Measurements from ENCODE around the gene RMC1. TPM values are rescaled to one million over a fixed set of nuclear protein-coding genes. Genes with fewer than 3 reads are reported as not detected.

Gene RMC1
- total and polyA plus RNA-seq, 12 donors, result 10.2 to 61.7 (median 24.4) TPM

GRCh38 chr18:23568281-23569138, 65.2 kb downstream of the RMC1 start:
- H3K4me3 ChIP-seq, result no peak overlapping the region
- H3K36me3 ChIP-seq (replicated peaks in 1 of 2), result peaks cover 0 to 58% of the 10 kb centered on the region in 2 donors
- 73 to 87% (median 79%) methylated on average over 7 of the region's 7 CpGs for WGBS, 4 donors
- TF ChIP-seq CTCF (IDR thresholded peaks at IDR 0.05), result no peak
- TF ChIP-seq POLR2A (IDR thresholded peaks at IDR 0.05), result no peak
- intact Hi-C loops (cut with DNase I), result no loop called here
- DNase-seq, result no peak
- no peaks in the 10 kb centered on the region for H3K9me3 ChIP-seq (replicated peaks in 1 of 3)
- peak overlapping the region in 1 of 5 donors; percentile 21 for H3K27ac ChIP-seq
- H3K27me3 ChIP-seq, result no peaks in the 10 kb centered on the region
- peaks cover 13 to 27% of the 10 kb centered on the region in 2 donors for H3K4me1 ChIP-seq (replicated peaks in 1 of 2)

- no peaks in the 10 kb centered on the region for H3K27me3 ChIP-seq
- 95 to 99% (median 97%) methylated on average over 5 of the region's 5 CpGs for WGBS, 4 donors
- intact Hi-C loops (cut with DNase I), result no loop called here
- H3K4me1 ChIP-seq (replicated peaks in 1 of 2), result peaks cover 22 to 37% of the 10 kb centered on the region in 2 donors
- H3K4me3 ChIP-seq, result no peak overlapping the region
- no peak for DNase-seq
- TF ChIP-seq CTCF (IDR thresholded peaks at IDR 0.05) (no peak), POLR2A (IDR thresholded peaks at IDR 0.05) (no peak)
- H3K9me3 ChIP-seq (replicated peaks in 1 of 3), result no peaks in the 10 kb centered on the region
- H3K27ac ChIP-seq, result no peak overlapping the region
- H3K36me3 ChIP-seq (replicated peaks in 1 of 2), result peaks cover 0 to 57% of the 10 kb centered on the region in 2 donors
Measured at GRCh38 chr18:23569299-23570063, 66.2 kb downstream of the RMC1 start.

- Histone ChIP-seq H3K4me1 (replicated peaks in 1 of 2) (peaks cover 29 to 46% of the 10 kb centered on the region in 2 donors), H3K27ac (peak overlapping the region in 1 of 5 donors; percentile 1), H3K4me3 (no peak overlapping the region), H3K9me3 (replicated peaks in 1 of 3) (no peaks in the 10 kb centered on the region), H3K36me3 (replicated peaks in 1 of 2) (peaks cover 0 to 57% of the 10 kb centered on the region in 2 donors), H3K27me3 (no peaks in the 10 kb centered on the region)
- DNase-seq, result no peak
- intact Hi-C loops (cut with DNase I), result no loop called here
- WGBS, 4 donors, result 57 to 96% (median 80%) methylated on average over 3 of the region's 3 CpGs
- no peak for TF ChIP-seq POLR2A (IDR thresholded peaks at IDR 0.05)
- no peak for TF ChIP-seq CTCF (IDR thresholded peaks at IDR 0.05)
Measured at GRCh38 chr18:23570912-23571504, 67.7 kb downstream of the RMC1 start.

- no peak overlapping the region for H3K4me3 ChIP-seq
- H3K27me3 ChIP-seq, result no peaks in the 10 kb centered on the region
- peaks cover 29 to 46% of the 10 kb centered on the region in 2 donors for H3K4me1 ChIP-seq (replicated peaks in 1 of 2)
- H3K9me3 ChIP-seq (replicated peaks in 1 of 3), result no peaks in the 10 kb centered on the region
- TF ChIP-seq CTCF (IDR thresholded peaks at IDR 0.05), result no peak
- no peak for TF ChIP-seq POLR2A (IDR thresholded peaks at IDR 0.05)
- WGBS, 4 donors, result 43 to 58% (median 52%) methylated on average over 2 of the region's 2 CpGs
- intact Hi-C loops (cut with DNase I), result no loop called here
- no peak for DNase-seq
- H3K36me3 ChIP-seq (replicated peaks in 1 of 2), result peaks cover 0 to 47% of the 10 kb centered on the region in 2 donors
- peak overlapping the region; percentile 59 to 91 (median 77) for H3K27ac ChIP-seq
Measured at GRCh38 chr18:23572012-23572411, 68.7 kb downstream of the RMC1 start.
